GM12873 (cell line): ENCODE results near the gene ORM2.

Source experiments
- TF ChIP-seq, protein P1 (sequence below): IDR thresholded peaks from 2 replicates; pipeline ENCODE4 v1.5.1; 2012; ENCODE audit warnings: low read depth, mild to moderate bottlenecking, moderate library complexity, low read length, control low read depth; ENCODE audit not compliant: insufficient read depth; ENCODE audit errors: missing control alignments

ORM2 gene

GRCh38 chr9:114284316-114285060, 45.2 kb upstream of the ORM2 start:
- TF ChIP-seq, protein P1, sequence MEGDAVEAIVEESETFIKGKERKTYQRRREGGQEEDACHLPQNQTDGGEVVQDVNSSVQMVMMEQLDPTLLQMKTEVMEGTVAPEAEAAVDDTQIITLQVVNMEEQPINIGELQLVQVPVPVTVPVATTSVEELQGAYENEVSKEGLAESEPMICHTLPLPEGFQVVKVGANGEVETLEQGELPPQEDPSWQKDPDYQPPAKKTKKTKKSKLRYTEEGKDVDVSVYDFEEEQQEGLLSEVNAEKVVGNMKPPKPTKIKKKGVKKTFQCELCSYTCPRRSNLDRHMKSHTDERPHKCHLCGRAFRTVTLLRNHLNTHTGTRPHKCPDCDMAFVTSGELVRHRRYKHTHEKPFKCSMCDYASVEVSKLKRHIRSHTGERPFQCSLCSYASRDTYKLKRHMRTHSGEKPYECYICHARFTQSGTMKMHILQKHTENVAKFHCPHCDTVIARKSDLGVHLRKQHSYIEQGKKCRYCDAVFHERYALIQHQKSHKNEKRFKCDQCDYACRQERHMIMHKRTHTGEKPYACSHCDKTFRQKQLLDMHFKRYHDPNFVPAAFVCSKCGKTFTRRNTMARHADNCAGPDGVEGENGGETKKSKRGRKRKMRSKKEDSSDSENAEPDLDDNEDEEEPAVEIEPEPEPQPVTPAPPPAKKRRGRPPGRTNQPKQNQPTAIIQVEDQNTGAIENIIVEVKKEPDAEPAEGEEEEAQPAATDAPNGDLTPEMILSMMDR, result no peak

GRCh38 chr9:114285166-114285867, 44.4 kb upstream of the ORM2 start:
- TF ChIP-seq, protein P1, result no peak

- TF ChIP-seq, protein P1, result no peak
These were observed 43.5 kb upstream of the ORM2 start for GRCh38 chr9:114286146-114286679.

DNA sequence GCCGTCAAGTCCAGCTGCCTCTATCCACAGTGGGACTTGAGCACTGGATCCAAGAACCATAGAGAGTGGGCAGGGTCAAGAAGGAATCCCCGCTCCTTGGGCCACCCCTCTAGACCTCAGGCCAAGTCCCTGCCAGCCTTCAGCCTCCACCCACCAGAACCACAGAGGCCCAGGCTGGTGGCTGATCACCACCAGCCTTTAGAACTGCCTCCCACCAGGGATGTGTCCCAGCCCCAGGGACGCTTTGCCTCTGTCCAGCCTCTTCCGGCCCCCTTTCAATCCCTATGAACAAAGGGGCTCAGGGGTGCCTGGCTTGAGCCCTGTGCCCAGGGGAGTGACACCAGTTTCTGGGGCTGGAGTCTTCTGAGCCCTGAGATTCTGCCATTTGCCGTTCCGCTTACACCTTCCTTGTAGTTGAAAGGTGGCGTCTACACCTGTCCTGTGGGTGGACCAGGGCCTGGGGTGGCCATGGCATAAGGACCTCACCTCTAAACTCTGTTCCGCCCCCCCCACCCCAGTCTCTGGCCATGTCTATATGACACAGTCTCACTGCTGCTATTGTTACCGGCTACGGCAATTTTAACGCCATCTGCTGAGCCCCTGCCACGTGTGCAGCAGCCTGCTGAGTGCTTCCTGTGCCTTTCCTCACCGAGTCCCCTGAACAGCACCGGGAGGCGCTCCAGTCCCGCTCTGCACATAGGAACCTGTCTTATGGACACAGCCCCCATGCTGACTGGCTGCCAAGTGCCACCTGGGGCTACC, 42.5 kb upstream of the ORM2 start:
- TF ChIP-seq, protein P1, result no peak

DNA sequence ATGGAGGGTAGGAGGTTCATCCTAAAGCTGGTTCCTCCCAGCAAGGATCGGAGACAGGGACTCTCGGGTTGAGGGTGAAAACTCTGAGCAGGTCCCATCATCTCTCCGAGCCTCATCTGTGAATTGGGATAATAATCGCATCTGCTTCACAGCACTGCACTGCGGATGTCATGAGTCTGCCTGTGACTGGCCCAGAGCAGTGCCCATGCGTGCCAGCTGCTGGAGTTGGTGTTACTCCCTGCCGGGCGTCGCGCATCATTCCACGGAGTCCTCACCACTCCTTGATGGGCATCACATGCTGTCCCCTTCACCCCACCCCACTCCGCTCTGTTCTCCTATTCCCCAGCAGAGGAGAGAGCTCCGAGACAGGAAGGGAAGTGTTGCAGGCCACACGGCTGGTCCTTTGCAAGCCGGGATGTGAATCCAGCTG, 41.9 kb upstream of the ORM2 start:
- TF ChIP-seq, protein P1, result no peak

- TF ChIP-seq, protein P1, result no peak
These were observed 41.2 kb upstream of the ORM2 start for GRCh38 chr9:114288193-114289091.
